K562 (cell line): Measurements from ENCODE around the gene EML2. TPM values are rescaled to one million over a fixed set of nuclear protein-coding genes. Genes with fewer than 3 reads are reported as not detected.

Experiments
- ARID1B ChIP-seq: fragments of 450-650 bp; IDR thresholded peaks from 2 replicates; pipeline ENCODE4 v1.6.1; 2016; ENCODE audit warnings: antibody characterized with exemption, mild to moderate bottlenecking, inconsistent platforms
- ARID2 ChIP-seq: fragments of 450-650 bp; IDR thresholded peaks from 2 replicates; pipeline ENCODE4 v1.6.1; 2017; ENCODE audit warnings: antibody characterized with exemption, mild to moderate bottlenecking
- ATF1 ChIP-seq, 2 experiments: fragments of 450-650 bp in 1 of 2; IDR thresholded peaks; 2 replicates each; pipeline ENCODE4 v1.6.1; 2016; ENCODE audit warnings: missing compliant biosample characterization in 1 of 2, missing genetic modification characterization in 1 of 2
- BACH1 ChIP-seq: fragments of 200-800 bp; sonication (Bioruptor generic); IDR thresholded peaks from 2 replicates; pipeline ENCODE4 v1.6.1; 2016; ENCODE audit warnings: missing genetic modification characterization, missing compliant biosample characterization
- BRF1 ChIP-seq: IDR thresholded peaks from 3 replicates; pipeline ENCODE4 v1.6.1; 2011; ENCODE audit warnings: borderline replicate concordance, mild to moderate bottlenecking; ENCODE audit not compliant: insufficient read length; ENCODE audit errors: extremely low read depth
- CREB1 ChIP-seq, 2 experiments: sonication (generic) in 1 of 2; formaldehyde crosslinking in 1 of 2; IDR thresholded peaks; 2 replicates each; pipeline versions ENCODE4 v1.6.1 to v1.8.0; 2012 to 2022; ENCODE audit warnings: inconsistent platforms in 1 of 2, mild to moderate bottlenecking in 1 of 2, missing genetic modification reagents in 1 of 2, moderate library complexity in 1 of 2
- CREM ChIP-seq: IDR thresholded peaks from 2 replicates; pipeline ENCODE4 v1.6.1; 2014; ENCODE audit warnings: antibody characterized with exemption, low read depth
- EP400 ChIP-seq: fragments of 450-650 bp; IDR thresholded peaks from 2 replicates; pipeline ENCODE4 v1.6.1; 2017; ENCODE audit warnings: antibody characterized with exemption, mild to moderate bottlenecking, moderate library complexity
- KLF1 ChIP-seq: fragments of 450-650 bp; IDR thresholded peaks from 2 replicates; pipeline ENCODE4 v1.6.1; 2016; ENCODE audit warnings: missing genetic modification characterization, missing compliant biosample characterization
- NCOA6 ChIP-seq: fragments of 450-650 bp; IDR thresholded peaks from 2 replicates; pipeline ENCODE4 v1.6.1; 2017; ENCODE audit warnings: mild to moderate bottlenecking
- NR2C1 ChIP-seq, 2 experiments: fragments of 450-650 bp; IDR thresholded peaks; 2 replicates each; pipeline ENCODE4 v1.6.1; 2017; ENCODE audit warnings: mild to moderate bottlenecking in 2 of 2, antibody characterized with exemption in 1 of 2, inconsistent platforms in 1 of 2, missing compliant biosample characterization in 1 of 2, missing genetic modification characterization in 1 of 2
- RAD51 ChIP-seq: fragments of 450-650 bp; IDR thresholded peaks from 2 replicates; pipeline ENCODE4 v1.7.1; 2016; ENCODE audit warnings: low read depth, mild to moderate bottlenecking, borderline replicate concordance
- SIX5 ChIP-seq, 2 experiments: IDR thresholded peaks; 2 replicates each; pipeline ENCODE4 v1.6.1; 2011; ENCODE audit warnings: low read length in 2 of 2, borderline replicate concordance in 1 of 2, low read depth in 1 of 2, mild to moderate bottlenecking in 1 of 2, moderate library complexity in 1 of 2; ENCODE audit not compliant: insufficient read depth in 1 of 2
- SOX6 ChIP-seq: fragments of 450-650 bp; IDR thresholded peaks from 2 replicates; pipeline ENCODE4 v1.6.1; 2014; ENCODE audit warnings: mild to moderate bottlenecking
- TAF7 ChIP-seq: fragments of 450-650 bp; IDR thresholded peaks from 2 replicates; pipeline ENCODE4 v1.6.1; 2016; ENCODE audit warnings: missing genetic modification characterization, missing compliant biosample characterization
- ZNF253 ChIP-seq: fragments of 250-450 bp; sonication (Bioruptor Pico); conservative IDR thresholded peaks from 2 replicates; pipeline ENCODE4 v1.6.1; 2021; ENCODE audit warnings: mild to moderate bottlenecking
- ZNF282 ChIP-seq: sonication (generic); formaldehyde crosslinking; IDR thresholded peaks from 2 replicates; pipeline ENCODE4 v1.8.1; 2023; ENCODE audit warnings: missing genetic modification reagents
- ZNF583 ChIP-seq: fragments of 250-450 bp; sonication (Bioruptor Pico); IDR thresholded peaks from 2 replicates; pipeline ENCODE4 v1.4.0; 2020
- polyA plus RNA-seq, 8 experiments: library from polyadenylated mRNA; depleted of rRNA in 4 of 8; stranded (reverse) in 5 of 8; unstranded in 3 of 8; fragments of >200 nt; fragmentation: Nextera tagmentation in 2 of 8; fragmentation: Illumina TruSeq in 1 of 8; extraction: Ambion mirVana in 2 of 8; extraction: Trizol in 1 of 8; gene quantifications; 2 replicates each; pipeline versions ENCODE4 v1.2.1 to v1.2.3, GENCODE V29; 2011 to 2014; ENCODE audit warnings: inconsistent platforms in 1 of 8, missing spikeins in 1 of 8
- total RNA-seq, 7 experiments: library from RNA; depleted of rRNA in 6 of 7; stranded (reverse); fragments of >200 nt in 6 of 7; fragmentation: Illumina TruSeq in 2 of 7; extraction: Trizol in 2 of 7; gene quantifications; 2 replicates each; pipeline versions ENCODE4 v1.2.1 to v1.2.3, GENCODE V29; 2011 to 2021; ENCODE audit warnings: low replicate concordance in 1 of 7
- TF ChIP-seq, protein P1 (sequence below): sonication (generic); formaldehyde crosslinking; IDR thresholded peaks from 2 replicates; pipeline ENCODE4 v1.8.0; 2023; ENCODE audit warnings: missing genetic modification reagents, mild to moderate bottlenecking, borderline replicate concordance
- TF ChIP-seq, protein P2 (sequence below): fragments of 450-650 bp; formaldehyde crosslinking; IDR thresholded peaks from 2 replicates; pipeline ENCODE4 v1.4.0; 2022; ENCODE audit warnings: mild to moderate bottlenecking, moderate library complexity
- TF ChIP-seq, protein P3 (sequence below): IDR thresholded peaks from 2 replicates; pipeline ENCODE4 v1.6.1; 2012; ENCODE audit warnings: low read depth, low read length, improper control_type of control experiment, borderline replicate concordance

EML2 gene
- total and polyA plus RNA-seq, 9 of the 15 experiments (the other 6 are each of a cell fraction or from before 2014, with no cell fraction given) = 2.6 to 69.6 (median 24.8) TPM

DNA sequence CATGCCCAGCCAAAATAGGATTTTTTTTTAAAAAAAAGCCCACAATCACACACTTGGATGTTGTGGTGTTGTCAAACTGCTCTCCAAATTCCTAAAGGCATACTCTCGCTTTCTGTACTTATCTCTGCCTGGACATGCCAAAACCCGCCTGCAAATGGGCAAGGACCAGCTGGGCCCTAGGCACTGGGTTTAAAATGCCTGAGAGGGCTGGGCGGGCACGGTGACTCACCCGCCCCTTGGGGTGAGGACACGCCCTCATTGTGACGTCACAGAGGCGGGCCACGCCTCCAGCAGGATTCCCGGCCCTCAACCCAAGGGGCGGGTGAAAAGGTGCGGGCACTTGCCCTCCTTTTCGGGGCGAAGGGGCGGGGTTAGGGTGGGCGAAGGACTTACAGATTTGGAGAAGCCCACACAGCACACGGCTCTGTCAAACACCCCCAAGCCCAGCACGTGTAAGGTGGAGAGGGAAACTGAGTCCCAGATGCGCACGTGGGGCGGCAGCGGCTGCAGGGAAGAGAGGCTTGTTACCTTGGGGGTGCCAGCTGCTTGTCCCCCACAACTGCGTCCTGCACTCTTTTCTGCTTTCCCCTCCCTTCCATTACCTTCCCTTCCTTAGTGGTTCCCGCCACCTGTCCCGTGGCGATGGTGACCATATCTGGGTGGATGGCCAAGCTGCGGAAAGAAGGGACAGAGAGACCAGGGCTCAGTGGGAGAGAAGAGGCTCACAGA lies 6.6 kb downstream of the EML2 start (continued):
- TF ChIP-seq, protein P1, sequence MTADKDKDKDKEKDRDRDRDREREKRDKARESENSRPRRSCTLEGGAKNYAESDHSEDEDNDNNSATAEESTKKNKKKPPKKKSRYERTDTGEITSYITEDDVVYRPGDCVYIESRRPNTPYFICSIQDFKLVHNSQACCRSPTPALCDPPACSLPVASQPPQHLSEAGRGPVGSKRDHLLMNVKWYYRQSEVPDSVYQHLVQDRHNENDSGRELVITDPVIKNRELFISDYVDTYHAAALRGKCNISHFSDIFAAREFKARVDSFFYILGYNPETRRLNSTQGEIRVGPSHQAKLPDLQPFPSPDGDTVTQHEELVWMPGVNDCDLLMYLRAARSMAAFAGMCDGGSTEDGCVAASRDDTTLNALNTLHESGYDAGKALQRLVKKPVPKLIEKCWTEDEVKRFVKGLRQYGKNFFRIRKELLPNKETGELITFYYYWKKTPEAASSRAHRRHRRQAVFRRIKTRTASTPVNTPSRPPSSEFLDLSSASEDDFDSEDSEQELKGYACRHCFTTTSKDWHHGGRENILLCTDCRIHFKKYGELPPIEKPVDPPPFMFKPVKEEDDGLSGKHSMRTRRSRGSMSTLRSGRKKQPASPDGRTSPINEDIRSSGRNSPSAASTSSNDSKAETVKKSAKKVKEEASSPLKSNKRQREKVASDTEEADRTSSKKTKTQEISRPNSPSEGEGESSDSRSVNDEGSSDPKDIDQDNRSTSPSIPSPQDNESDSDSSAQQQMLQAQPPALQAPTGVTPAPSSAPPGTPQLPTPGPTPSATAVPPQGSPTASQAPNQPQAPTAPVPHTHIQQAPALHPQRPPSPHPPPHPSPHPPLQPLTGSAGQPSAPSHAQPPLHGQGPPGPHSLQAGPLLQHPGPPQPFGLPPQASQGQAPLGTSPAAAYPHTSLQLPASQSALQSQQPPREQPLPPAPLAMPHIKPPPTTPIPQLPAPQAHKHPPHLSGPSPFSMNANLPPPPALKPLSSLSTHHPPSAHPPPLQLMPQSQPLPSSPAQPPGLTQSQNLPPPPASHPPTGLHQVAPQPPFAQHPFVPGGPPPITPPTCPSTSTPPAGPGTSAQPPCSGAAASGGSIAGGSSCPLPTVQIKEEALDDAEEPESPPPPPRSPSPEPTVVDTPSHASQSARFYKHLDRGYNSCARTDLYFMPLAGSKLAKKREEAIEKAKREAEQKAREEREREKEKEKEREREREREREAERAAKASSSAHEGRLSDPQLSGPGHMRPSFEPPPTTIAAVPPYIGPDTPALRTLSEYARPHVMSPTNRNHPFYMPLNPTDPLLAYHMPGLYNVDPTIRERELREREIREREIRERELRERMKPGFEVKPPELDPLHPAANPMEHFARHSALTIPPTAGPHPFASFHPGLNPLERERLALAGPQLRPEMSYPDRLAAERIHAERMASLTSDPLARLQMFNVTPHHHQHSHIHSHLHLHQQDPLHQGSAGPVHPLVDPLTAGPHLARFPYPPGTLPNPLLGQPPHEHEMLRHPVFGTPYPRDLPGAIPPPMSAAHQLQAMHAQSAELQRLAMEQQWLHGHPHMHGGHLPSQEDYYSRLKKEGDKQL (CRISPR knock-in tag) = no peak
- TF ChIP-seq NCOA6 = no peak
- TF ChIP-seq NR2C1 (IDR thresholded peaks at IDR 0.05) = no peak
- no peak for TF ChIP-seq NR2C1 (tag; IDR thresholded peaks at IDR 0.05)
- TF ChIP-seq CREB1 (IDR thresholded peaks at IDR 0.05) = peak; percentile 73; the same call in 1 of the 2 replicates
- peak; percentile 93 for TF ChIP-seq CREB1 (CRISPR knock-in tag; IDR thresholded peaks at IDR 0.05)
- TF ChIP-seq, protein P2, sequence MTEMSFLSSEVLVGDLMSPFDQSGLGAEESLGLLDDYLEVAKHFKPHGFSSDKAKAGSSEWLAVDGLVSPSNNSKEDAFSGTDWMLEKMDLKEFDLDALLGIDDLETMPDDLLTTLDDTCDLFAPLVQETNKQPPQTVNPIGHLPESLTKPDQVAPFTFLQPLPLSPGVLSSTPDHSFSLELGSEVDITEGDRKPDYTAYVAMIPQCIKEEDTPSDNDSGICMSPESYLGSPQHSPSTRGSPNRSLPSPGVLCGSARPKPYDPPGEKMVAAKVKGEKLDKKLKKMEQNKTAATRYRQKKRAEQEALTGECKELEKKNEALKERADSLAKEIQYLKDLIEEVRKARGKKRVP (CRISPR knock-in tag) = no peak
- TF ChIP-seq, protein P3, sequence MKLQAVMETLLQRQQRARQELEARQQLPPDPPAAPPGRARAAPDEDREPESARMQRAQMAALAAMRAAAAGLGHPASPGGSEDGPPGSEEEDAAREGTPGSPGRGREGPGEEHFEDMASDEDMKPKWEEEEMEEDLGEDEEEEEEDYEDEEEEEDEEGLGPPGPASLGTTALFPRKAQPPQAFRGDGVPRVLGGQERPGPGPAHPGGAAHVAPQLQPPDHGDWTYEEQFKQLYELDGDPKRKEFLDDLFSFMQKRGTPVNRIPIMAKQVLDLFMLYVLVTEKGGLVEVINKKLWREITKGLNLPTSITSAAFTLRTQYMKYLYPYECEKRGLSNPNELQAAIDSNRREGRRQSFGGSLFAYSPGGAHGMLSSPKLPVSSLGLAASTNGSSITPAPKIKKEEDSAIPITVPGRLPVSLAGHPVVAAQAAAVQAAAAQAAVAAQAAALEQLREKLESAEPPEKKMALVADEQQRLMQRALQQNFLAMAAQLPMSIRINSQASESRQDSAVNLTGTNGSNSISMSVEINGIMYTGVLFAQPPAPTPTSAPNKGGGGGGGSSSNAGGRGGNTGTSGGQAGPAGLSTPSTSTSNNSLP = no peak
- TF ChIP-seq ZNF282 (CRISPR knock-in tag) = no peak
- no peak for TF ChIP-seq TAF7
- TF ChIP-seq KLF1 (tag) = no peak
- TF ChIP-seq RAD51 = no peak
- peak; percentile 93 for TF ChIP-seq CREM
- no peak for TF ChIP-seq ARID1B
- TF ChIP-seq ARID2 = no peak
- TF ChIP-seq ZNF583 (CRISPR knock-in tag) = no peak
- no peak for TF ChIP-seq SOX6
- TF ChIP-seq EP400 = no peak
- no peak for TF ChIP-seq BACH1
- TF ChIP-seq BRF1 = no peak
- TF ChIP-seq ATF1 (CRISPR knock-in tag; IDR thresholded peaks at IDR 0.05) = peak; percentile 80
- peak; percentile 98 for TF ChIP-seq ATF1 (tag; IDR thresholded peaks at IDR 0.05)
- no peak for TF ChIP-seq SIX5 (IDR thresholded peaks at IDR 0.05; ENCODE audit: borderline replicate concordance in 1 of 2, insufficient read depth in 1 of 2, low read depth in 1 of 2, low read length in 2 of 2)
- no peak for TF ChIP-seq ZNF253 (CRISPR knock-in tag)
